Neural progenitor cell (in vitro differentiated cells): ENCODE results near the gene RHOA.

Experiments used
- EZH2 ChIP-seq: fragments of 200-600 bp; sonication (generic); IDR thresholded peaks from 2 replicates; pipeline ENCODE4 v1.6.1; 2017; ENCODE audit warnings: antibody characterized with exemption, mild to moderate bottlenecking, moderate library complexity
- EZH2phosphoT487 ChIP-seq: fragments of 200-600 bp; sonication (generic); IDR thresholded peaks from 2 replicates; pipeline ENCODE4 v1.6.1; 2017; ENCODE audit warnings: antibody characterized with exemption
- TF ChIP-seq, protein P1 (sequence below): fragments of 200-600 bp; sonication (generic); IDR thresholded peaks from 2 replicates; pipeline ENCODE4 v1.5.1; 2017; ENCODE audit warnings: antibody characterized with exemption, mild to moderate bottlenecking

DNA sequence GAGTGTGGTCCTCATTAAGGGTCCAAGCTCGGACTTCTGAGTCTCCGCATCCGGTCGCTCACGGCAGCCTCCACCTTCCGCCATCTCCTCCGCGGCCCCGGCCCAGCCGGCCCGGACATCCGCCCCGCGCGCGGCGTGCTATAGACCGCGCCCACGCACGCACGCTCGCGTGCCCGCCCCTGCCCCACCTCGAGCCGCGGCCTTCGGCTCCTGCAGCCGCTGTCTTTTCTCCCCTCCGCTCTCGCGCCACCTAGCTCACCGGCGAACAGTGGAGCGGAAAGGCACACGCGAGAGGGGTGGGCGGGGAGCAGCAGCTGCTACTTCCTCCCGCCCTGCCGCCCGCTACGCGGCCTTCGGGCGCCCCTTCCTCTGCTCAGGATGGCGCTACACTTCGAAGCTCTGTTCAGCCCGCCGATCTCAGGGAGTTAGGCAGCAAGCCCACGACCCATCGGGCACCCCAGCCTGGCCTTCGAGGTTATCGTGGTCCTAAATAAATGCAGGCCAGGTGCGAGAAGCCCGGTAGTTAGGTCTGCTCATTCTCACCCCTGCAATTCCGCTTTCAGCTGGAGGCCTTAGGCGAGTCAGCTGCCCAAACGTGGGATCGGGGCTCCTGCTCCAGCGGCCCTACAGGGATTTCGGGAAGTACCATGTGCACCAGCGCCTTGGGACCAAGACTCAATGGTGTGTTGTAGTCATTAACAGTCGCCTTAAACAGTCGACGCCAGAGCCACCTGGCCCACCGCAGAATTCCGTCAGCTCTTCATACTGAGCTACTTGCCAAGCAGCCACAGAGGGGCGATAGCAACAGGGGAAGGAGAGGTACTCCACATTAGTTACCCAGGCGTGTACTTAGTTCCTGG is 71.6 kb downstream of the RHOA start, which contains the start of gene USP4:
- TF ChIP-seq, protein P1, sequence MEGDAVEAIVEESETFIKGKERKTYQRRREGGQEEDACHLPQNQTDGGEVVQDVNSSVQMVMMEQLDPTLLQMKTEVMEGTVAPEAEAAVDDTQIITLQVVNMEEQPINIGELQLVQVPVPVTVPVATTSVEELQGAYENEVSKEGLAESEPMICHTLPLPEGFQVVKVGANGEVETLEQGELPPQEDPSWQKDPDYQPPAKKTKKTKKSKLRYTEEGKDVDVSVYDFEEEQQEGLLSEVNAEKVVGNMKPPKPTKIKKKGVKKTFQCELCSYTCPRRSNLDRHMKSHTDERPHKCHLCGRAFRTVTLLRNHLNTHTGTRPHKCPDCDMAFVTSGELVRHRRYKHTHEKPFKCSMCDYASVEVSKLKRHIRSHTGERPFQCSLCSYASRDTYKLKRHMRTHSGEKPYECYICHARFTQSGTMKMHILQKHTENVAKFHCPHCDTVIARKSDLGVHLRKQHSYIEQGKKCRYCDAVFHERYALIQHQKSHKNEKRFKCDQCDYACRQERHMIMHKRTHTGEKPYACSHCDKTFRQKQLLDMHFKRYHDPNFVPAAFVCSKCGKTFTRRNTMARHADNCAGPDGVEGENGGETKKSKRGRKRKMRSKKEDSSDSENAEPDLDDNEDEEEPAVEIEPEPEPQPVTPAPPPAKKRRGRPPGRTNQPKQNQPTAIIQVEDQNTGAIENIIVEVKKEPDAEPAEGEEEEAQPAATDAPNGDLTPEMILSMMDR: peak; percentile 53
- TF ChIP-seq EZH2 (peak; percentile 53), EZH2phosphoT487 (no peak)
